Mammary epithelial cell (primary cell): ENCODE data around the gene ZMYM4.

Experiments
- EZH2 ChIP-seq: IDR thresholded peaks from 2 replicates; pipeline ENCODE4 v1.6.1; 2012; ENCODE audit warnings: low read length, inconsistent platforms, borderline replicate concordance
- TF ChIP-seq, protein P1 (sequence below), 2 donors: IDR thresholded peaks in 1 of 2; conservative IDR thresholded peaks in 1 of 2; 2 replicates each; pipeline ENCODE4 v1.5.1; 2011 to 2012; ENCODE audit warnings: inconsistent platforms in 2 of 2, low read length in 2 of 2, mild to moderate bottlenecking in 2 of 2, control low read depth in 1 of 2, low read depth in 1 of 2; ENCODE audit not compliant: insufficient read depth in 1 of 2; ENCODE audit errors: extremely low read depth in 1 of 2

GRCh38 chr1:35287807-35288640, 19.5 kb downstream of the ZMYM4 start:
- TF ChIP-seq EZH2: no peak
- TF ChIP-seq, protein P1, sequence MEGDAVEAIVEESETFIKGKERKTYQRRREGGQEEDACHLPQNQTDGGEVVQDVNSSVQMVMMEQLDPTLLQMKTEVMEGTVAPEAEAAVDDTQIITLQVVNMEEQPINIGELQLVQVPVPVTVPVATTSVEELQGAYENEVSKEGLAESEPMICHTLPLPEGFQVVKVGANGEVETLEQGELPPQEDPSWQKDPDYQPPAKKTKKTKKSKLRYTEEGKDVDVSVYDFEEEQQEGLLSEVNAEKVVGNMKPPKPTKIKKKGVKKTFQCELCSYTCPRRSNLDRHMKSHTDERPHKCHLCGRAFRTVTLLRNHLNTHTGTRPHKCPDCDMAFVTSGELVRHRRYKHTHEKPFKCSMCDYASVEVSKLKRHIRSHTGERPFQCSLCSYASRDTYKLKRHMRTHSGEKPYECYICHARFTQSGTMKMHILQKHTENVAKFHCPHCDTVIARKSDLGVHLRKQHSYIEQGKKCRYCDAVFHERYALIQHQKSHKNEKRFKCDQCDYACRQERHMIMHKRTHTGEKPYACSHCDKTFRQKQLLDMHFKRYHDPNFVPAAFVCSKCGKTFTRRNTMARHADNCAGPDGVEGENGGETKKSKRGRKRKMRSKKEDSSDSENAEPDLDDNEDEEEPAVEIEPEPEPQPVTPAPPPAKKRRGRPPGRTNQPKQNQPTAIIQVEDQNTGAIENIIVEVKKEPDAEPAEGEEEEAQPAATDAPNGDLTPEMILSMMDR (conservative IDR thresholded peaks at IDR 0.05 in 1 of 2, IDR thresholded peaks at IDR 0.05 in 1 of 2; ENCODE audit: extremely low read depth in 1 of 2, insufficient read depth in 1 of 2, low read depth in 1 of 2, low read length in 2 of 2): no peak
